ENCODE data around the gene SYCP2. TPM values are rescaled to one million over a fixed set of nuclear protein-coding genes. Genes with fewer than 3 reads are reported as not detected.

SYCP2 gene
- total RNA-seq, 1 experiment from 2014 or later, result 0.88 TPM

- intact Hi-C loops (cut with micrococcal nuclease; ENCODE audit: unreplicated experiment), result no loop called here
- CTCF ChIA-PET, result no interaction called here
- no peak for DNase-seq (ENCODE audit: low spot score)
- H3K4me1 ChIP-seq (ENCODE audit: insufficient read depth, low read length, poor library complexity, severe bottlenecking), result peaks cover 5% of the 10 kb centered on the region
- POLR2A ChIA-PET (ENCODE audit: low non-redundant PET), result no interaction called here
- H3K4me3 ChIP-seq (ENCODE audit: low read depth, low read length, poor library complexity, severe bottlenecking), result no peak overlapping the region
- no peaks in the 10 kb centered on the region for H3K27me3 ChIP-seq (replicated peaks; ENCODE audit: insufficient read depth, low read depth, low read length, poor library complexity)
- no peaks in the 10 kb centered on the region for H3K36me3 ChIP-seq (ENCODE audit: insufficient read depth, low read length, poor library complexity, severe bottlenecking)
- no peak overlapping the region for H3K27ac ChIP-seq (ENCODE audit: low read depth, low read length, poor library complexity, severe bottlenecking)
- no TSS peak for BruUV-seq (replicated peaks)
- TF ChIP-seq, protein P1, sequence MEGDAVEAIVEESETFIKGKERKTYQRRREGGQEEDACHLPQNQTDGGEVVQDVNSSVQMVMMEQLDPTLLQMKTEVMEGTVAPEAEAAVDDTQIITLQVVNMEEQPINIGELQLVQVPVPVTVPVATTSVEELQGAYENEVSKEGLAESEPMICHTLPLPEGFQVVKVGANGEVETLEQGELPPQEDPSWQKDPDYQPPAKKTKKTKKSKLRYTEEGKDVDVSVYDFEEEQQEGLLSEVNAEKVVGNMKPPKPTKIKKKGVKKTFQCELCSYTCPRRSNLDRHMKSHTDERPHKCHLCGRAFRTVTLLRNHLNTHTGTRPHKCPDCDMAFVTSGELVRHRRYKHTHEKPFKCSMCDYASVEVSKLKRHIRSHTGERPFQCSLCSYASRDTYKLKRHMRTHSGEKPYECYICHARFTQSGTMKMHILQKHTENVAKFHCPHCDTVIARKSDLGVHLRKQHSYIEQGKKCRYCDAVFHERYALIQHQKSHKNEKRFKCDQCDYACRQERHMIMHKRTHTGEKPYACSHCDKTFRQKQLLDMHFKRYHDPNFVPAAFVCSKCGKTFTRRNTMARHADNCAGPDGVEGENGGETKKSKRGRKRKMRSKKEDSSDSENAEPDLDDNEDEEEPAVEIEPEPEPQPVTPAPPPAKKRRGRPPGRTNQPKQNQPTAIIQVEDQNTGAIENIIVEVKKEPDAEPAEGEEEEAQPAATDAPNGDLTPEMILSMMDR (conservative IDR thresholded peaks at IDR 0.05; ENCODE audit: low read depth, low read length), result no peak
- TF ChIP-seq EZH2 (IDR thresholded peaks at IDR 0.05; ENCODE audit: borderline replicate concordance, low read depth, low read length, poor library complexity, severe bottlenecking), result no peak
- no peaks in the 10 kb centered on the region for H3K9me3 ChIP-seq (ENCODE audit: low read depth, low read length, poor library complexity, severe bottlenecking)
Measured at GRCh38 chr20:59871096-59871495, 62.3 kb downstream of the SYCP2 start.

DNA sequence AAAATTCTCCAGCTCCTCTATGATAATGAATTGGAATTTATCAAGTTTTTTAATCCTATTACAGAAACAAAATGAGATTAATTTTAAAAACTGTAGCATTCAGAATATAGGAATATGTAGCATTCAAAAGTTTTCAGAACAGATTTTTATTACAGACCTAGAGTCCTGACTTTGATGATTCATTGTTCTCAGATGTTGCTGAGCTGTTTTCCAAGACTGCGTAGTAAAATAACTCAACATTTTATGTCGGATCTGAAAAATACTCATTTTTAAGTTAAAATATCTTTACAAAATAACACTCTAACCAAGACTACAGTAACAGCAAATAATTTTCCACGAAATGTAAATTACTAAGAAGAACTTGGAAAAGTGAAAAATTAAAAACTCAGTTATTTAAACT, 67.1 kb downstream of the SYCP2 start:
- H3K9me3 ChIP-seq (ENCODE audit: low read depth, low read length, poor library complexity, severe bottlenecking), result no peaks in the 10 kb centered on the region
- no TSS peak for BruUV-seq (replicated peaks)
- ChIA-PET CTCF (interaction anchor here (0.6 to 1.4 kb wide), 2 partner anchors 16 to 84 kb away, joined by 3 to 4 read pairs; no protein-coding TSS in a partner anchor), POLR2A (ENCODE audit: low non-redundant PET) (no interaction called here)
- H3K4me3 ChIP-seq (ENCODE audit: low read depth, low read length, poor library complexity, severe bottlenecking), result no peak overlapping the region
- no peak for DNase-seq (ENCODE audit: low spot score)
- no peaks in the 10 kb centered on the region for H3K36me3 ChIP-seq (ENCODE audit: insufficient read depth, low read length, poor library complexity, severe bottlenecking)
- H3K4me1 ChIP-seq (ENCODE audit: insufficient read depth, low read length, poor library complexity, severe bottlenecking), result peaks cover 6% of the 10 kb centered on the region
- H3K27ac ChIP-seq (ENCODE audit: low read depth, low read length, poor library complexity, severe bottlenecking), result no peak overlapping the region
- TF ChIP-seq, protein P1 (conservative IDR thresholded peaks at IDR 0.05; ENCODE audit: low read depth, low read length), result no peak
- no peak for TF ChIP-seq EZH2 (IDR thresholded peaks at IDR 0.05; ENCODE audit: borderline replicate concordance, low read depth, low read length, poor library complexity, severe bottlenecking)
- peaks cover 6% of the 10 kb centered on the region for H3K27me3 ChIP-seq (replicated peaks; ENCODE audit: insufficient read depth, low read depth, low read length, poor library complexity)
- intact Hi-C loops (cut with micrococcal nuclease; ENCODE audit: unreplicated experiment), result no loop called here

GRCh38 chr20:59864726-59865125, 68.7 kb downstream of the SYCP2 start:
- Histone ChIP-seq H3K4me3 (ENCODE audit: low read depth, low read length, poor library complexity, severe bottlenecking) (no peak overlapping the region), H3K27me3 (replicated peaks; ENCODE audit: insufficient read depth, low read depth, low read length, poor library complexity) (peaks cover 10% of the 10 kb centered on the region), H3K27ac (ENCODE audit: low read depth, low read length, poor library complexity, severe bottlenecking) (no peak overlapping the region), H3K36me3 (ENCODE audit: insufficient read depth, low read length, poor library complexity, severe bottlenecking) (no peaks in the 10 kb centered on the region), H3K9me3 (ENCODE audit: low read depth, low read length, poor library complexity, severe bottlenecking) (no peaks in the 10 kb centered on the region), H3K4me1 (ENCODE audit: insufficient read depth, low read length, poor library complexity, severe bottlenecking) (peaks cover 6% of the 10 kb centered on the region)
- DNase-seq (ENCODE audit: low spot score), result no peak
- intact Hi-C loops (cut with micrococcal nuclease; ENCODE audit: unreplicated experiment), result no loop called here
- no peak for TF ChIP-seq EZH2 (IDR thresholded peaks at IDR 0.05; ENCODE audit: borderline replicate concordance, low read depth, low read length, poor library complexity, severe bottlenecking)
- TF ChIP-seq, protein P1 (conservative IDR thresholded peaks at IDR 0.05; ENCODE audit: low read depth, low read length), result no peak
- POLR2A ChIA-PET (ENCODE audit: low non-redundant PET), result no interaction called here
- CTCF ChIA-PET, result no interaction called here
- no TSS peak for BruUV-seq (replicated peaks)

Data from A673 (cell line).